H9 (cell line): ENCODE results near the gene TPM3. TPM values are rescaled to one million over a fixed set of nuclear protein-coding genes. Genes with fewer than 3 reads are reported as not detected.

ENCODE experiments used
- DNase-seq: peaks from one replicate; pipeline ENCODE4 v3.0.0-alpha.2; 2017
- H2AFZ ChIP-seq: one replicate; pipeline ENCODE4 v1.6.1; 2013; ENCODE audit warnings: mild to moderate bottlenecking, low read length, control low read depth, moderate library complexity
- H2AK5ac ChIP-seq: 2 replicates; pipeline ENCODE4 v1.6.1; 2013; ENCODE audit warnings: low read length, control low read depth, mixed read lengths; ENCODE audit not compliant: insufficient read length
- H2BK120ac ChIP-seq: one replicate; pipeline ENCODE4 v1.6.1; 2013; ENCODE audit warnings: low read depth, mild to moderate bottlenecking, low read length, control low read depth, inconsistent platforms; ENCODE audit not compliant: poor library complexity, severe bottlenecking
- H2BK12ac ChIP-seq: 2 replicates; pipeline ENCODE4 v1.6.1; 2013; ENCODE audit warnings: low read length, control low read depth, mixed read lengths, low read depth; ENCODE audit not compliant: insufficient read length
- H2BK15ac ChIP-seq: 2 replicates; pipeline ENCODE4 v1.6.1; 2013; ENCODE audit warnings: low read depth, low read length, control low read depth
- H2BK20ac ChIP-seq: one replicate; pipeline ENCODE4 v1.6.1; 2013; ENCODE audit warnings: low read depth, mild to moderate bottlenecking, low read length, control low read depth, inconsistent platforms; ENCODE audit not compliant: poor library complexity, severe bottlenecking
- H2BK5ac ChIP-seq: 2 replicates; pipeline ENCODE4 v1.6.1; 2013; ENCODE audit warnings: low read length, control low read depth, mixed read lengths; ENCODE audit not compliant: insufficient read length
- H3K14ac ChIP-seq: 2 replicates; pipeline ENCODE4 v1.6.1; 2013; ENCODE audit warnings: low read length, control low read depth; ENCODE audit not compliant: insufficient read depth
- H3K18ac ChIP-seq: 2 replicates; pipeline ENCODE4 v1.6.1; 2013; ENCODE audit warnings: low read depth, mild to moderate bottlenecking, mixed read lengths, low read length, control low read depth; ENCODE audit not compliant: insufficient read length
- H3K23ac ChIP-seq: 2 replicates; pipeline ENCODE4 v1.6.1; 2013; ENCODE audit warnings: low read length, control low read depth, mixed read lengths, low read depth; ENCODE audit not compliant: insufficient read length
- H3K23me2 ChIP-seq: 2 replicates; pipeline ENCODE4 v1.6.1; 2013; ENCODE audit warnings: low read depth, mild to moderate bottlenecking, mixed read lengths, low read length, control low read depth; ENCODE audit not compliant: insufficient read length, poor library complexity, severe bottlenecking
- H3K27ac ChIP-seq: 2 replicates; pipeline ENCODE4 v1.5.1; 2013; ENCODE audit warnings: low read length, control low read depth, mixed read lengths, low read depth; ENCODE audit not compliant: insufficient read length
- H3K27me3 ChIP-seq: 2 replicates; pipeline ENCODE4 v1.6.1; 2013; ENCODE audit warnings: low read length, control low read depth, inconsistent platforms; ENCODE audit not compliant: insufficient read depth
- H3K4ac ChIP-seq: 2 replicates; pipeline ENCODE4 v1.6.1; 2013; ENCODE audit warnings: low read depth, mild to moderate bottlenecking, control low read depth, inconsistent platforms, low read length, moderate library complexity
- H3K4me1 ChIP-seq: 2 replicates; pipeline ENCODE4 v1.6.1; 2013; ENCODE audit warnings: low read length, control low read depth, inconsistent platforms; ENCODE audit not compliant: insufficient read depth
- H3K4me2 ChIP-seq: 2 replicates; pipeline ENCODE4 v1.6.1; 2013; ENCODE audit warnings: low read length, control low read depth, mixed read lengths; ENCODE audit not compliant: insufficient read length, insufficient read depth
- H3K56ac ChIP-seq: 2 replicates; pipeline ENCODE4 v1.6.1; 2013; ENCODE audit warnings: low read depth, mild to moderate bottlenecking, mixed read lengths, low read length, control low read depth; ENCODE audit not compliant: insufficient read length
- H3K79me1 ChIP-seq: 2 replicates; pipeline ENCODE4 v1.6.1; 2013; ENCODE audit warnings: low read depth, mild to moderate bottlenecking, moderate library complexity, low read length, control low read depth, inconsistent platforms; ENCODE audit not compliant: insufficient read depth, poor library complexity, severe bottlenecking
- H3K79me2 ChIP-seq: 2 replicates; pipeline ENCODE4 v1.6.1; 2013; ENCODE audit warnings: low read length, control low read depth, inconsistent platforms; ENCODE audit not compliant: insufficient read depth
- H3K9ac ChIP-seq: 2 replicates; pipeline ENCODE4 v1.6.1; 2013; ENCODE audit warnings: low read length, control low read depth, mixed read lengths; ENCODE audit not compliant: insufficient read length; ENCODE audit errors: extremely low read depth
- H3K9me3 ChIP-seq: one replicate; pipeline ENCODE4 v1.6.1; 2013; ENCODE audit warnings: low read depth, low read length, inconsistent platforms; ENCODE audit not compliant: control insufficient read depth
- H3T11ph ChIP-seq: one replicate; pipeline ENCODE4 v1.6.1; 2013; ENCODE audit warnings: mild to moderate bottlenecking, low read length, control low read depth, inconsistent platforms
- H4K20me1 ChIP-seq: one replicate; pipeline ENCODE4 v1.6.1; 2013; ENCODE audit not compliant: control insufficient read depth, insufficient read length, insufficient read depth
- H4K5ac ChIP-seq: 2 replicates; pipeline ENCODE4 v1.6.1; 2013; ENCODE audit warnings: low read depth, mild to moderate bottlenecking, mixed read lengths, low read length, control low read depth; ENCODE audit not compliant: insufficient read length
- H4K8ac ChIP-seq: replicated peaks from 2 replicates; pipeline ENCODE4 v1.6.1; 2013; ENCODE audit warnings: low read length, control low read depth, mixed read lengths, low read depth; ENCODE audit not compliant: insufficient read length
- H4K91ac ChIP-seq: 2 replicates; pipeline ENCODE4 v1.6.1; 2013; ENCODE audit warnings: low read depth, mild to moderate bottlenecking, moderate library complexity, mixed read lengths, low read length, control low read depth; ENCODE audit not compliant: insufficient read length
- H3K27ac Mint-ChIP-seq, 3 experiments: 2 replicates in 2 of 3; 3 replicates in 1 of 3; pipeline ENCODE4 v1.8.0; 2020 to 2021; ENCODE audit warnings: mixed read lengths in 3 of 3, mild to moderate bottlenecking in 1 of 3, moderate library complexity in 1 of 3
- H3K27me3 Mint-ChIP-seq: 2 replicates; pipeline ENCODE4 v1.8.0; 2021; ENCODE audit warnings: low read depth, mild to moderate bottlenecking, moderate library complexity, mixed read lengths
- H3K36me3 Mint-ChIP-seq, 3 experiments: 2 replicates in 2 of 3; 3 replicates in 1 of 3; pipeline ENCODE4 v1.8.0; 2020 to 2021; ENCODE audit warnings: low read depth in 3 of 3, mixed read lengths in 3 of 3; ENCODE audit not compliant: insufficient read depth in 1 of 3
- H3K4me1 Mint-ChIP-seq, 2 experiments: 2 replicates each; pipeline ENCODE4 v1.8.0; 2020; ENCODE audit warnings: mixed read lengths in 2 of 2
- H3K4me3 Mint-ChIP-seq, 2 experiments: 2 replicates in 1 of 2; 3 replicates in 1 of 2; pipeline ENCODE4 v1.8.0; 2020 to 2021; ENCODE audit warnings: mild to moderate bottlenecking in 2 of 2, mixed read lengths in 2 of 2, moderate library complexity in 1 of 2
- H3K9me3 Mint-ChIP-seq, 2 experiments: 2 replicates in 1 of 2; 3 replicates in 1 of 2; pipeline ENCODE4 v1.8.0; 2020; ENCODE audit warnings: mild to moderate bottlenecking in 2 of 2, mixed read lengths in 2 of 2, moderate library complexity in 1 of 2
- CTCF ChIP-seq: fragments of 200-600 bp; sonication (generic); conservative IDR thresholded peaks from 3 replicates; pipeline ENCODE4 v1.8.0; 2021; ENCODE audit warnings: antibody characterized with exemption, mild to moderate bottlenecking
- WGBS: extraction: QIAGEN DNeasy Blood & Tissue Kit; methylation state at CpG from one replicate; pipeline ENCODE4 v1.1.7; 2013; ENCODE audit warnings: missing lambda C conversion rate, low lambda C conversion rate, mixed read lengths; ENCODE audit not compliant: insufficient read length; ENCODE audit errors: extremely low coverage; 5-methylcytosine and 5-hydroxymethylcytosine counted together
- total RNA-seq: library from RNA; stranded (reverse); gene quantifications from 2 replicates; pipeline ENCODE4 v1.2.1, GENCODE V29; 2021

TPM3 gene
- total RNA-seq, 1 experiment from 2014 or later: 508 TPM

GRCh38 chr1:154222918-154223317, 31.0 kb upstream of the TPM3 start:
- Histone ChIP-seq H3K79me2 (peaks cover 50% of the 10 kb centered on the region), H3K4ac (no peak overlapping the region), H4K20me1 (no peaks in the 10 kb centered on the region), H2BK5ac (no peak overlapping the region), H3K56ac (no peak overlapping the region), H2BK12ac (no peak overlapping the region), H3K23me2 (peaks cover 14% of the 10 kb centered on the region), H3K4me2 (no peak overlapping the region), H3K14ac (no peak overlapping the region), H2AK5ac (no peak overlapping the region), H3K79me1 (peaks cover 10% of the 10 kb centered on the region), H3K4me1 (peaks cover 2% of the 10 kb centered on the region; the same call in 1 of the 2 replicates), H4K8ac (no peak overlapping the region), H2BK15ac (no peak overlapping the region), H3K9ac (peak overlapping the region; percentile 51), H2AFZ (no peak overlapping the region), H4K5ac (no peak overlapping the region), H3K23ac (no peak overlapping the region), H4K91ac (no peak overlapping the region), H3K27ac (no peak overlapping the region), H3K27me3 (no peaks in the 10 kb centered on the region), H3K18ac (no peak overlapping the region), H3T11ph (no peak overlapping the region), H2BK20ac (no peak overlapping the region), H3K9me3 (no peaks in the 10 kb centered on the region), H2BK120ac (no peak overlapping the region)
- Mint-ChIP-seq H3K27me3 (no peaks in the 10 kb centered on the region), H3K9me3 (peaks cover 0 to 5% of the 10 kb centered on the region in 2 experiments; a peak in 1 of 5 replicates), H3K36me3 (peaks cover 50 to 76% (median 63%) of the 10 kb centered on the region in 3 experiments), H3K4me1 (peaks cover 37 to 42% of the 10 kb centered on the region in 2 experiments), H3K4me3 (peak overlapping the region; percentile 71 to 96), H3K27ac (peak overlapping the region in 1 of 3 experiments; percentile 76; a peak in 2 of 7 replicates)
- WGBS: no CpG with 5 or more reads among the region's 1 CpG
- TF ChIP-seq CTCF: no peak
- no peak for DNase-seq
